KMS-11 (cell line): Measurements from ENCODE around the gene SUSD3.

Source experiments
- H2AFZ ChIP-seq: fragments of 200-600 bp; sonication (generic); 2 replicates; pipeline ENCODE4 v1.6.1; 2016; ENCODE audit warnings: antibody characterized with exemption, mixed run types, low read depth
- H3K27ac ChIP-seq: fragments of 200-600 bp; sonication (generic); 2 replicates; pipeline ENCODE4 v1.6.1; 2016; ENCODE audit warnings: mild to moderate bottlenecking, mixed run types
- H3K27me3 ChIP-seq: fragments of 200-600 bp; sonication (generic); 2 replicates; pipeline ENCODE4 v1.6.1; 2017; ENCODE audit warnings: mild to moderate bottlenecking, low read depth, mixed run types, moderate library complexity; ENCODE audit not compliant: insufficient read depth
- H3K36me3 ChIP-seq: fragments of 200-600 bp; sonication (generic); 2 replicates; pipeline ENCODE4 v1.6.1; 2017; ENCODE audit warnings: mild to moderate bottlenecking, mixed run types; ENCODE audit not compliant: insufficient read depth
- H3K4me1 ChIP-seq: fragments of 200-600 bp; sonication (generic); 2 replicates; pipeline ENCODE4 v1.6.1; 2016; ENCODE audit warnings: mild to moderate bottlenecking, low read depth, mixed run types; ENCODE audit not compliant: poor library complexity, severe bottlenecking
- H3K4me2 ChIP-seq: fragments of 200-600 bp; sonication (generic); 2 replicates; pipeline ENCODE4 v1.7.0; 2016; ENCODE audit warnings: mild to moderate bottlenecking, mixed run types
- H3K4me3 ChIP-seq: fragments of 200-600 bp; sonication (generic); IDR thresholded peaks from 2 replicates; pipeline ENCODE4 v1.6.1; 2017; ENCODE audit warnings: low read depth, low read length, mixed read lengths; ENCODE audit not compliant: insufficient read depth
- H3K79me2 ChIP-seq: fragments of 200-600 bp; sonication (generic); 2 replicates; pipeline ENCODE4 v1.6.1; 2016; ENCODE audit warnings: low read depth, mixed run types; ENCODE audit not compliant: insufficient read depth
- H3K9ac ChIP-seq: fragments of 200-600 bp; sonication (generic); 2 replicates; pipeline ENCODE4 v1.6.1; 2016; ENCODE audit warnings: mild to moderate bottlenecking, mixed run types
- H4K20me1 ChIP-seq: fragments of 200-600 bp; sonication (generic); 2 replicates; pipeline ENCODE4 v1.6.1; 2016; ENCODE audit warnings: mild to moderate bottlenecking, mixed run types; ENCODE audit not compliant: insufficient read depth
- TF ChIP-seq, protein P1 (sequence below): fragments of 200-600 bp; sonication (generic); conservative IDR thresholded peaks from 2 replicates; pipeline ENCODE4 v1.6.1; 2017; ENCODE audit warnings: low read depth, mild to moderate bottlenecking, antibody characterized with exemption, low read length, moderate library complexity, mixed read lengths

The SUSD3 gene

DNA sequence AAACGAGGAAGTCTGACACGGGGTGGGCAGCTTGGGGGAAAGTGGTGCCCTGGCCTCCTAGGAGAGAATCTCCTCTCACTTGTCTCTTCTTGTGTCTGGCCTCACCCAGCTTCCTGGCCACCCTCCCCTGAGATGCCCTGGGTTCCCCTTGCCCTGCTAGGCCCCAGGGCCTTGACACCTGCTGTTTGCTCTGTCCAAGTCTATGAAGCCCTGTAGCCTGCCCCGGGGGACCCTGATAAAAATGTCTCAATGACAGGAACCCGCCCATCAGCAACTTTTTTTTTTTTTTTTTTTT, 35.0 kb upstream of the SUSD3 start:
- no peak overlapping the region for H3K27ac ChIP-seq
- no peaks in the 10 kb centered on the region for H3K4me1 ChIP-seq
- H4K20me1 ChIP-seq: no peaks in the 10 kb centered on the region
- H2AFZ ChIP-seq: no peak overlapping the region
- TF ChIP-seq, protein P1, sequence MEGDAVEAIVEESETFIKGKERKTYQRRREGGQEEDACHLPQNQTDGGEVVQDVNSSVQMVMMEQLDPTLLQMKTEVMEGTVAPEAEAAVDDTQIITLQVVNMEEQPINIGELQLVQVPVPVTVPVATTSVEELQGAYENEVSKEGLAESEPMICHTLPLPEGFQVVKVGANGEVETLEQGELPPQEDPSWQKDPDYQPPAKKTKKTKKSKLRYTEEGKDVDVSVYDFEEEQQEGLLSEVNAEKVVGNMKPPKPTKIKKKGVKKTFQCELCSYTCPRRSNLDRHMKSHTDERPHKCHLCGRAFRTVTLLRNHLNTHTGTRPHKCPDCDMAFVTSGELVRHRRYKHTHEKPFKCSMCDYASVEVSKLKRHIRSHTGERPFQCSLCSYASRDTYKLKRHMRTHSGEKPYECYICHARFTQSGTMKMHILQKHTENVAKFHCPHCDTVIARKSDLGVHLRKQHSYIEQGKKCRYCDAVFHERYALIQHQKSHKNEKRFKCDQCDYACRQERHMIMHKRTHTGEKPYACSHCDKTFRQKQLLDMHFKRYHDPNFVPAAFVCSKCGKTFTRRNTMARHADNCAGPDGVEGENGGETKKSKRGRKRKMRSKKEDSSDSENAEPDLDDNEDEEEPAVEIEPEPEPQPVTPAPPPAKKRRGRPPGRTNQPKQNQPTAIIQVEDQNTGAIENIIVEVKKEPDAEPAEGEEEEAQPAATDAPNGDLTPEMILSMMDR: no peak
- H3K9ac ChIP-seq: no peak overlapping the region
- H3K36me3 ChIP-seq: no peaks in the 10 kb centered on the region
- no peak overlapping the region for H3K4me3 ChIP-seq
- no peak overlapping the region for H3K4me2 ChIP-seq
- H3K79me2 ChIP-seq: no peaks in the 10 kb centered on the region
- no peaks in the 10 kb centered on the region for H3K27me3 ChIP-seq

DNA sequence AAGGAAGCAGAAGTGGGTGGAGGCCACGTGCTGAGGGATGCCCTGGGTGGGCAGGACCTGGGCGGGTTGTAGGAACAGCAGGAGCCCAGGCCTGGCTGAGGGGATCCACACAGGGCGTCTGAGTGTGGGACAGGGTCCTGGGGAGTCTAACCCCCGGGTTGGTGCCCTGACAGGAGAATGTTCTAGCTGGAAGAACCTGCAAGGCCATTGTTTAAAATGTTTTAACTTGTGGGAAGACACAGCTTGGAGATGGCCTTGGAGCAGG, 33.9 kb upstream of the SUSD3 start:
- no peaks in the 10 kb centered on the region for H4K20me1 ChIP-seq
- no peaks in the 10 kb centered on the region for H3K36me3 ChIP-seq
- H3K4me2 ChIP-seq: no peak overlapping the region
- TF ChIP-seq, protein P1: no peak
- H3K27me3 ChIP-seq: no peaks in the 10 kb centered on the region
- H2AFZ ChIP-seq: no peak overlapping the region
- no peaks in the 10 kb centered on the region for H3K79me2 ChIP-seq
- no peak overlapping the region for H3K9ac ChIP-seq
- no peaks in the 10 kb centered on the region for H3K4me1 ChIP-seq
- H3K27ac ChIP-seq: no peak overlapping the region
- H3K4me3 ChIP-seq: no peak overlapping the region

DNA sequence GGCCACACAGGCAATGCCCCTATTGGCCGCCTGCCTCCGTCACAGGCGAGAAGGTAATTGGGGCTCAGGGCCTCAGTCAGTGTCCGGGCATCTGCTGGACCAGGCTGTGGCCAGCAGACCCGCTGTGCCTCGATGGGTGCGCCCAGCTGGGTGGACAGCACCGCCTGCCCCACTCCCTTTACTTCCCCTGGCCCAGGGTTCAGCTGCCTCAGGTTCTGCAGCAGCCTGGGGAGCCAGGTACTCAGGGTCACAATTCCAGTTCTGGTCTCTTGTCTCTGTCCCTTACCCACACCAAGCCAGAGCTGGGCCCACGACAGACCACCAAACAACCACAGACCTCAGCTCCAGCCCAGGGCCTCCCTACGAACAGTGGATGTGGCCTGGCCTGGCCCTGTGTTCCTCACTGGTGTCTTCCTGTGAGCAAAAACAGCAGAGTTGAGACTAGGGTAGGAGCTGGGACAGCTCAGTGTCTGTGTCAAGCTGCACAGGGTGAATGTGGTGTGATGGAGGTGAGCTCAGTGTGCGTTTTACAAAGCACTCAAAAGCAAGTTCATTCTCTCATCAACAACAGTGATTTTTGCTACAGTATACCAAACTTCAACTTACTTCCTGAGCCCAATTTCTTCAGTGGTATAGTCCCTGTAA, 33.4 kb upstream of the SUSD3 start:
- no peak overlapping the region for H3K27ac ChIP-seq
- H3K36me3 ChIP-seq: no peaks in the 10 kb centered on the region
- no peaks in the 10 kb centered on the region for H4K20me1 ChIP-seq
- H3K9ac ChIP-seq: no peak overlapping the region
- H3K79me2 ChIP-seq: no peaks in the 10 kb centered on the region
- H3K4me1 ChIP-seq: no peaks in the 10 kb centered on the region
- TF ChIP-seq, protein P1: no peak
- H3K4me3 ChIP-seq: no peak overlapping the region
- H3K27me3 ChIP-seq: no peaks in the 10 kb centered on the region
- H3K4me2 ChIP-seq: no peak overlapping the region
- H2AFZ ChIP-seq: no peak overlapping the region

DNA sequence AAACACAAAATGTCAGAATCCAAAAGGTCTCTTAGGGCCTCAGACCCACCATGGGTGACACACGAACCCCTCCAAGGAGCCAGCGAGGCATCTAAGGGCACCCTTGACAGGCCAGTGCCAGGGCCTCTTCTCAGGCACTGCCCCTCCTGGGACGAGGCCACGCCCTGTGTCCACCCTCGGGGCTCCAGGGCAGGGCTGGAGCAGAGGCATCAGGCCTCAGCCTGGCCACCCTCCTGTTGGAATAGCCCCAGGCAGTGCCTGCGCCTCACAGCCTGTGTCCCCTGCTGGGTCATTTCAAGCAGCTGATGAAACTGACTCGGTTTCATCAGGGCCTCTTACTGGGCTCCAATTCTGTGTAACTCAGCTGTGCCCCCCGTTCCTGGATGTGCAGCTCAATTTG, 32.8 kb upstream of the SUSD3 start:
- no peaks in the 10 kb centered on the region for H3K36me3 ChIP-seq
- H3K27ac ChIP-seq: no peak overlapping the region
- no peaks in the 10 kb centered on the region for H3K79me2 ChIP-seq
- H3K4me3 ChIP-seq: no peak overlapping the region
- H4K20me1 ChIP-seq: no peaks in the 10 kb centered on the region
- TF ChIP-seq, protein P1: no peak
- H2AFZ ChIP-seq: no peak overlapping the region
- no peaks in the 10 kb centered on the region for H3K4me1 ChIP-seq
- H3K4me2 ChIP-seq: no peak overlapping the region
- H3K9ac ChIP-seq: no peak overlapping the region
- no peaks in the 10 kb centered on the region for H3K27me3 ChIP-seq

DNA sequence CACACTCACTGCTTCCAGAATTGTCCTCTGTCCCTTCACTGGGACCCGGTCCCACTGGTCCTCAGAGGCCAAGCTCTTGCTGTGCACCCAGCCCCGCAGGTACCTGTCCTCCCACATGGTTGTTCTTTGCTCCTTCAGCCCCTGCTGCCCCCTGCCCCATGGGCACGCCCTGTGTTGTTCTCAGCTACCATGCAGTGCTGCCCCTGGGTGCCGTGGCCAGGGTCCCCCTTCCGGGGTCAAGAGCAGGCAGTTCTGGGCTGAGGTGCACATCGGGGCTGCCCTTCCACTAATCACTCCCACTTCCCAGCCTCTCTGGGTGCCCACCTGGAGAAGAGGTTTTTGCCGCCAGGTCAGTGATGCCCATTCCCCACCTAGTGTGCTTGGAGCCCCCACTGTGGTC, 31.9 kb upstream of the SUSD3 start:
- H4K20me1 ChIP-seq: no peaks in the 10 kb centered on the region
- H3K4me1 ChIP-seq: no peaks in the 10 kb centered on the region
- H3K4me2 ChIP-seq: no peak overlapping the region
- no peak overlapping the region for H2AFZ ChIP-seq
- no peak overlapping the region for H3K4me3 ChIP-seq
- H3K36me3 ChIP-seq: no peaks in the 10 kb centered on the region
- no peaks in the 10 kb centered on the region for H3K27me3 ChIP-seq
- TF ChIP-seq, protein P1: no peak
- no peak overlapping the region for H3K9ac ChIP-seq
- no peaks in the 10 kb centered on the region for H3K79me2 ChIP-seq
- no peak overlapping the region for H3K27ac ChIP-seq
